Common myeloid progenitor, CD34-positive (primary cell): ENCODE data around the gene ANO5.

ENCODE experiments used
- CTCF ChIA-PET: fragments of 350-600 bp; sonication (Branson Sonifier 250); formaldehyde crosslinking; loops from one replicate; lab custom pipeline; 2021; ENCODE audit warnings: antibody characterized with exemption; lab: Charles Lee
- POLR2A ChIA-PET: fragments of 350-600 bp; sonication (Branson Sonifier 250); formaldehyde crosslinking; loops from one replicate; lab custom pipeline; 2021; ENCODE audit warnings: antibody characterized with exemption; lab: Charles Lee
- DNase-seq, 3 donors: peaks; one replicate each; pipeline versions ENCODE4 v3.0.0 to v3.0.0-alpha.2; 2013
- H3K27ac ChIP-seq, 2 experiments: 1 replicate in 1 of 2; 2 replicates in 1 of 2; pipeline ENCODE4 v1.7.0; 2013; ENCODE audit warnings: inconsistent platforms in 2 of 2, low read length in 2 of 2, mild to moderate bottlenecking in 2 of 2, low read depth in 1 of 2, moderate library complexity in 1 of 2; ENCODE audit not compliant: severe bottlenecking in 2 of 2, insufficient read depth in 1 of 2, poor library complexity in 1 of 2
- H3K27me3 ChIP-seq, 5 experiments: replicated peaks in 2 of 5; 1 replicate in 3 of 5; 2 replicates in 2 of 5; pipeline versions ENCODE4 v1.6.1 to v1.7.0; 2013; ENCODE audit warnings: low read length in 4 of 5, mild to moderate bottlenecking in 2 of 5, moderate library complexity in 2 of 5, inconsistent platforms in 1 of 5; ENCODE audit not compliant: insufficient read depth in 5 of 5, control insufficient read depth in 4 of 5
- H3K36me3 ChIP-seq, 4 experiments: 1 replicate in 2 of 4; 2 replicates in 2 of 4; pipeline versions ENCODE4 v1.6.1 to v1.7.0; 2013; ENCODE audit warnings: low read length in 3 of 4, control low read depth in 1 of 4, mild to moderate bottlenecking in 1 of 4; ENCODE audit not compliant: control insufficient read depth in 4 of 4, insufficient read depth in 4 of 4
- H3K4me1 ChIP-seq, 4 experiments: 1 replicate in 3 of 4; 2 replicates in 1 of 4; pipeline versions ENCODE4 v1.6.1 to v1.7.1; 2013; ENCODE audit warnings: low read length in 3 of 4, mild to moderate bottlenecking in 3 of 4, control low read depth in 1 of 4, inconsistent platforms in 1 of 4, moderate library complexity in 1 of 4; ENCODE audit not compliant: control insufficient read depth in 4 of 4, insufficient read depth in 4 of 4; ENCODE audit errors: control extremely low read depth in 1 of 4
- H3K4me3 ChIP-seq, 7 experiments: 1 replicate in 4 of 7; 2 replicates in 3 of 7; pipeline versions ENCODE4 v1.5.1 to v1.7.0; 2013; ENCODE audit warnings: mild to moderate bottlenecking in 7 of 7, low read length in 6 of 7, moderate library complexity in 6 of 7, inconsistent platforms in 2 of 7, low read depth in 2 of 7, control low read depth in 1 of 7; ENCODE audit not compliant: insufficient read depth in 4 of 7, control insufficient read depth in 1 of 7; ENCODE audit errors: extremely low read depth in 1 of 7
- H3K9me3 ChIP-seq, 5 experiments: 1 replicate in 4 of 5; 2 replicates in 1 of 5; pipeline versions ENCODE4 v1.6.1 to v1.7.1; 2013; ENCODE audit warnings: low read length in 4 of 5, mild to moderate bottlenecking in 2 of 5, inconsistent platforms in 1 of 5, low read depth in 1 of 5, moderate library complexity in 1 of 5; ENCODE audit not compliant: control insufficient read depth in 4 of 5, insufficient read depth in 2 of 5; ENCODE audit errors: control extremely low read depth in 1 of 5
- WGBS: methylation state at CpG from one replicate; pipeline ENCODE4 v1.1.5; 2013; ENCODE audit not compliant: insufficient coverage; 5-methylcytosine and 5-hydroxymethylcytosine counted together

Gene ANO5

GRCh38 chr11:22189660-22190059 lies 3.2 kb upstream of the ANO5 start:
- H3K4me1 ChIP-seq = peaks cover 0 to 25% (median 11%) of the 10 kb centered on the region in 4 experiments
- CTCF ChIA-PET = interaction anchor here (0.8 kb wide), 1 partner anchor 86 kb away, joined by 3 read pairs; no protein-coding TSS in a partner anchor
- no peaks in the 10 kb centered on the region for H3K9me3 ChIP-seq
- H3K27ac ChIP-seq = no peak overlapping the region
- no peak overlapping the region for H3K4me3 ChIP-seq
- H3K36me3 ChIP-seq = no peaks in the 10 kb centered on the region
- H3K27me3 ChIP-seq = peaks cover 0 to 25% (median 9%) of the 10 kb centered on the region in 5 experiments
- 80% methylated on average over 1 of the region's 2 CpGs for WGBS
- POLR2A ChIA-PET = no interaction called here
- DNase-seq = no peak

GRCh38 chr11:22190827-22191463 lies 1.9 kb upstream of the ANO5 start:
- Histone ChIP-seq H3K9me3 (no peaks in the 10 kb centered on the region), H3K36me3 (no peaks in the 10 kb centered on the region), H3K27me3 (peaks cover 0 to 30% (median 11%) of the 10 kb centered on the region in 5 experiments), H3K4me1 (peaks cover 0 to 25% (median 11%) of the 10 kb centered on the region in 4 experiments), H3K4me3 (no peak overlapping the region), H3K27ac (no peak overlapping the region)
- no peak for DNase-seq
- CTCF ChIA-PET = no interaction called here
- POLR2A ChIA-PET = no interaction called here
- WGBS = no CpG with 5 or more reads among the region's 7 CpGs

- 7% methylated on average over 4 of the region's 7 CpGs for WGBS
- no peaks in the 10 kb centered on the region for H3K36me3 ChIP-seq
- H3K27me3 ChIP-seq = peaks cover under 1 to 30% (median 11%) of the 10 kb centered on the region in 5 experiments
- no peak overlapping the region for H3K27ac ChIP-seq
- DNase-seq = peak in 1 of 3 donors; percentile 3
- CTCF ChIA-PET = no interaction called here
- peak overlapping the region in 6 of 7 experiments; percentile 46 to 94 (median 74) for H3K4me3 ChIP-seq
- H3K9me3 ChIP-seq = no peaks in the 10 kb centered on the region
- peaks cover 0 to 25% (median 11%) of the 10 kb centered on the region in 4 experiments for H3K4me1 ChIP-seq
- POLR2A ChIA-PET = no interaction called here
These were observed 620 bp upstream of the ANO5 start for GRCh38 chr11:22192289-22192641.

- Histone ChIP-seq H3K36me3 (no peaks in the 10 kb centered on the region), H3K9me3 (no peaks in the 10 kb centered on the region), H3K27me3 (peaks cover 2 to 30% (median 11%) of the 10 kb centered on the region in 5 experiments), H3K27ac (no peak overlapping the region), H3K4me3 (peak overlapping the region in 6 of 7 experiments; percentile 27 to 94 (median 74)), H3K4me1 (peaks cover 0 to 25% (median 11%) of the 10 kb centered on the region in 4 experiments)
- peak in 2 of 3 donors; percentile 24 to 45 for DNase-seq
- CTCF ChIA-PET = interaction anchor here (0.8 to 1.4 kb wide), 2 partner anchors 23 to 30 kb away, joined by 3 to 5 read pairs; no protein-coding TSS in a partner anchor
- POLR2A ChIA-PET = no interaction called here
- 1% methylated on average over 31 of the region's 39 CpGs for WGBS
These were observed 615 bp downstream of the ANO5 start for GRCh38 chr11:22193348-22194051.

- WGBS = no CpG with 5 or more reads among the region's 5 CpGs
- H3K27me3 ChIP-seq = peaks cover 2 to 30% (median 11%) of the 10 kb centered on the region in 5 experiments
- no peak overlapping the region for H3K27ac ChIP-seq
- no peaks in the 10 kb centered on the region for H3K9me3 ChIP-seq
- peak in 2 of 3 donors; percentile 5 to 6 for DNase-seq
- CTCF ChIA-PET = interaction anchor here (1.1 to 1.4 kb wide), 2 partner anchors 9 to 24 kb away, joined by 3 to 5 read pairs; no protein-coding TSS in a partner anchor
- peaks cover 0 to 25% (median 11%) of the 10 kb centered on the region in 4 experiments for H3K4me1 ChIP-seq
- peak overlapping the region in 2 of 7 experiments; percentile 74 to 94 for H3K4me3 ChIP-seq
- POLR2A ChIA-PET = no interaction called here
- H3K36me3 ChIP-seq = no peaks in the 10 kb centered on the region
These were observed 1.4 kb downstream of the ANO5 start for GRCh38 chr11:22194306-22194705.

GRCh38 chr11:22194907-22195306 lies 2.0 kb downstream of the ANO5 start:
- Histone ChIP-seq H3K27ac (no peak overlapping the region), H3K36me3 (no peaks in the 10 kb centered on the region), H3K27me3 (peaks cover 2 to 30% (median 11%) of the 10 kb centered on the region in 5 experiments), H3K4me1 (peaks cover 0 to 25% (median 11%) of the 10 kb centered on the region in 4 experiments), H3K9me3 (no peaks in the 10 kb centered on the region), H3K4me3 (no peak overlapping the region)
- peak in 2 of 3 donors; percentile 3 to 8 for DNase-seq
- WGBS = no CpG with 5 or more reads among the region's 2 CpGs
- CTCF ChIA-PET = interaction anchor here (1.1 kb wide), 1 partner anchor 9 kb away, joined by 3 read pairs; no protein-coding TSS in a partner anchor
- POLR2A ChIA-PET = no interaction called here
